Right ventricle myocardium inferior (tissue), 1 donor: Measurements from ENCODE around the gene DCHS2. TPM values are rescaled to one million over a fixed set of nuclear protein-coding genes. Genes with fewer than 3 reads are reported as not detected.
A peak's percentile ranks its signal among the peaks of the same experiment; 100 is the strongest.

Experiments used
- ATAC-seq: fragments of 200-7000 bp; cut with Tn5 transposase; one replicate; pipeline ENCODE4 v1.9.1; 2020; ENCODE audit warnings: mild to moderate bottlenecking, moderate library complexity
- DNase-seq: peaks from one replicate; pipeline ENCODE4 v3.0.0; 2021; ENCODE audit errors: missing footprints
- intact Hi-C: fragments of 100-400 bp; cut with DNase I; formaldehyde crosslinking; loops from one replicate; pipeline ENCODE4 v1.11.0; 2022
- total RNA-seq: library from RNA; stranded (reverse); fragmentation: NEBNext Ultra II Directional; extraction: Animal tissue kit (Norgen Biotek cat#: 25700); gene quantifications from one replicate; pipeline ENCODE4 v1.2.1, GENCODE V29; 2021
- donor health status: DM: no; HTN: yes; CAD: no; lungs with severe emphysema.

The DCHS2 gene
- total RNA-seq, 1 donor from 2014 or later: not detected

DNA sequence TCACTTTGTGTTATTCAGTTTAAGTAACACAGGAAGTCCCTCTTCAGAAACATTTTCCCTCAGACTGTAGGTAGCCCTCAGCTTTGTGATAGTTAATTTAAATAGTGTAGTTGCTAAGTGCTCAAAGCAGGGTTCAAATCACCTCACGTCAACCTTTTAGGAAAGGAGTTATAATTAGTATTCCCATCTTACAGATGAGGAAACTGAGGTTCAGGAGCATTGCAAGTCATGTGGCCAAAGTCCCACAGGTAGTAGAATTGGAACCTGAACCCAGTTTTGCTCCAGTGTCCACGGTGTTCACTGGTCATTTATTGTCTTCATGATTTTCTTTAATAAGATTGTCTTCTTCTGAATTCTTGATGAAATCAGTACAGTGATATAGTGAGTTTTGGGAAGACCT lies 4.3 kb upstream of the DCHS2 start:
- DNase-seq (no peak), ATAC-seq (no peak)
- intact Hi-C loops: no loop called here

DNA sequence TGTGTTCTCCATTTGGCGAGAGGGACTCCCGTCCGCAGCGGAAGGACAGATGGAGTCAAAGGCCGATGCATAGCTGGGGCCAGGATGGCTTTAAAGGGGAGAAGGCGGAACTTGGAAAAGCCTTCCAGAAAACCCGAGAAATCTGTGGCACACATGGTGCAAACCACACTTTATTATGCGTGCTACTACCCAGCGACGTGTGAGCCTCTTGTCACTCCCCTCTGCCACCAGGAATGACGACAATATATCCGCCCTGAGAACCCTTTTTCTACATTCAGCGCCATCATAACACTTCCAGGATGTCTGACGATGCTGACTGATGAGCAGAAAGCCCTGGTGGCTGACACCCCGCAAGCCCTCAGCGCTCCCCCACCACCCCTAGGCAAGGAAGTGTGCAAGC lies 689 bp upstream of the DCHS2 start:
- intact Hi-C loops: no loop called here
- DNase-seq (no peak), ATAC-seq (no peak)

DNA sequence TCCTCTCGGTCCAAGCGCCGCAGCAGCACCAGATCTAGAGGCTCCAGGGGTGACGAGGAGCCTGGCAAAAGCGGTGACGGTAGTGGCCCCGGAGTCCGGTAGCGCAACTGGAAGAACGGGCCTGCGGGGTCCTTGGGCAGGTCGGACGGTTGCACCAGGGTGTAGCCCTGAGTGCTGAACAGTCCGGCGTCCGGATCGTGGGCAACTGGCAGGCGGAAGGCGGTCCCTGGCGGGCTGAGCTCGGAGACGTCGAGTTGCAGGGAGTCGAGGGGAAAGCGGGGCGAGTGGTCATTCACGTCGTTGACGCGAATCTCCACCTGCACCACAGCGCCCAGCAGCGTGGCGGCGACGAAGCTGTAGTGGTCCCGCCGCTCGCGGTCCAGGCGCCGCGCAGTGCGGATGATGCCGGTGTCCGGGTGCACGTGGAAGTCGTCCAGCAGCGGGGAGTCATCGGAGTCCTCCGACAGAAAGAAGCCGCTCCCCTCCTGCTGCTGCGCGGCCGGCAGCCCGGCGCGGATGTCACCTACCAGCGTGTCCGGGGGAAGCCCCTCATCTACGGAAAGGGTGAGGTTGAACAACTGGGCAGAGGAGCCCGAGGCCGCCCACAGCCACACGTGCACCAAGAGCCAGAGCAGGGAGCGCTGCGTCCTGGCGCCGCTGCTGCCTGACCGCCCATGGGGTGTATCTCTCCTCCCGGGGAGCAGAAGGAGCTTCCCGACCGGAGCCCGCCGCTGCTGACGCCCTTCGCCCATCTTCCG lies 837 bp downstream of the DCHS2 start:
- peak; percentile 20 for ATAC-seq
- intact Hi-C loops: no loop called here
- DNase-seq: no peak

DNA sequence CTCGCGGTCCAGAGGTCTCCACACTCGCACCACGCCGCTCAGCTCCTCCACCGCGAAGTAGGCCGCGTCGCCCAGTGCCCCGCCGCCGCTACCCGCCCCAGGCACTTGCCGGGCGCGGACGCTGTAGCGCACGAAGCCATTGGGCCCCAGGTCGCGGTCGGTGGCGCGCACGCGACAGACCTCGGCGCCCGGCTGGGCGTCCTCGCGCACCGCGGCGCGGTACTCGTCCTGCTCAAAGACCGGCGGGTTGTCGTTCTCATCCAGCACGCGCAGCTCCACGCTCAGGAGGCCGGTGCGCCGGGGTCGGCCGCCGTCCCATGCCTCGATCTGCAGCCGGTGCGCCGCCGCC lies 1.4 kb downstream of the DCHS2 start:
- no peak for ATAC-seq
- intact Hi-C loops: no loop called here
- no peak for DNase-seq

DNA sequence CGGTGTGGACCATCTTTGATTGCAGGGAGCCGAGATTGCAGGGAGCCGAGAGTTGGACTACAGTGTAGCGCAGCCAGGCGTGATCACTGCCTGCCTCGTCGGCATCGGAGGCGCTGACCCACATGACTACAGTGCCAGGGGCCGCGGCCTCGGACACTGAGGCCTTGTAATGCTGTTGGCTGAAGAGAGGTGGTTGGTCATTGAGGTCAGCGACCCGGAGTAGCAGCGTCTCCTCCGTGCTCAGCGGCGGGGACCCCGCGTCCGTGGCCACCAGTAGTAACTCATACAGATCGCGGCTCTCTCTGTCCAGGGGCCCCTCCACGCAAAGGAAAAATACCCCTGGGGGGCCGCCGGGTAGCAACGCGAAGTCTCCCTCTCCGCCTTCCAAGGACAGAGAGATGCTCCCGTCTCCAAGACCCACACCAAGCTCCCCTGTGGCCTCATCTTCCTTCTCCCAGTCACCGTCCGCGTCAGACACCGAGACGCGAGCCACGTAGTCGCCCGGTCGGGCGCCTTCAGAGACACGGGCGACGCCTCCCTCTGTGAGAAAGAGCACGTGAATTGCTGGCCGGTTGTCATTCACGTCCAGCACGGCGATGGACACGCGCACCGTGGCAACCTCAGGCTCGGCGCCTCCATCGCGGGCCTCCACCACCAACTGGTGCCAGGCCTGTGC lies 1.9 kb downstream of the DCHS2 start:
- ATAC-seq: no peak
- DNase-seq: no peak
- intact Hi-C loops: no loop called here

DNA sequence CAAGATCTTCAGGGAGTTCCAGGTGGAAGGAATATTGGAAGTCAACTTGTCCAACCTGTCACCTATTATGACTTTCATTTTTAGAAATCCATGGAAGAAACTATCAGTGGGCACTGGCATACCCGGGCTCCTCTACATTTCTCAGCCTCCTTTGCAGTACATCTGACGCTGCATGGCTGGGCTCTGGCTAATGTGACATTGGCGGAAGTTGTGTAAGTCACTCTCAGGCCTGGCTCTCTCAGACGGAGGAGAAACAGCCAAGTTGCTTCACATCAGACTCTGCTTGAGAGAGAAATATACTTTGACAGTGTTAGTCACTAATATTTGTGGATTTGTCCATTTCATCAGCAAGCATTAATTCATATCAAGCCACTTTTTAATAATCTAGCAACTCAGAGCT lies 4.5 kb downstream of the DCHS2 start:
- intact Hi-C loops: no loop called here
- ATAC-seq: no peak
- DNase-seq: no peak

DNA sequence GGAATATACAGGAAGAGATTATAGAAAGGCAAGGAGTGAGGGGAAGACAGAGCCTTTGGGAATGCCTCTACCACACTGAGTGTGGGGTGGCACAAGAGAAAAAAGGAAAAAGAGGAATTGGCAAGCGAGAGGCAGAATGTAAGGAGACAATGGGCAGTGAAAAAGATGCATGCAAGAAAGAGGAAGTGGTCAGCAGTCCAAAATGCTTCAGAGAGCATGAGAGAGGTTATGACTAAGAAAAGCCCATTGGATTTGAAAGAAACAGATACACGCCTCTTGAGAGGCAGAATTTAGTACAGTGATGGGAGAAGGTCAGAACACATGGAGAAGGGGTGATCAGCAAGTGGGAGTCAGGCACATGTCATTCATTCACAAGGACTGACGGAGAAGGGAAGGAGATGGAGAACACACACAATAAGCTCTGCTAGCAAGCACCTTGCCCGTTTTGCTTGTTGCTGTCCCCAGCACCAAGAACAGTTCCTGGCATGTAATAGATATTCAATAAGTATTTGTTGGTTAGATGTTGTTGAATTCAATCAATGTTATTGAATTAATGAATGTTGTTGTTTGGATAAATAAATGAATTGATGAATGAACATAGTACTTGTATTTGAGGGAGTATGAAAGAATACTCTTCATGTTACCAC lies 6.3 kb downstream of the DCHS2 start:
- intact Hi-C loops: no loop called here
- DNase-seq (no peak), ATAC-seq (no peak)

DNA sequence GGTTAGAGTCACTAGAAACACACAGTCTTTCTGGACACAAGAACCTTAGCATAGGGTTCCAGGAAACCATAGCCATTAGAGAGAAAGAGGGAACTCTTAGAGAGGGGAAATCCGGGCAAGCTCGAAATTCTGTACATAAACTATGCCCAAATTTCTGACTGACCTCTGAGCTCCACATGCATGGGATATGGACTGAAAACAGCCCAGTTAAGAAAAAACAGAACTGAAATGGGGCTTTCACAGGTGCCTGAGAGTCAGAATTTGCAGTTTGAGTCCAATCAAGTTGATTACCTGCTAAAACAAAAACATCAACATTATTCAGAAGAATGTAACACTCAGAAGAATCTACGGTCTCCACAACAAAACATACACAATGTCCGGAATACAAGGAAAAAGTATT lies 13.1 kb downstream of the DCHS2 start:
- intact Hi-C loops: no loop called here
- DNase-seq (no peak), ATAC-seq (no peak)

DNA sequence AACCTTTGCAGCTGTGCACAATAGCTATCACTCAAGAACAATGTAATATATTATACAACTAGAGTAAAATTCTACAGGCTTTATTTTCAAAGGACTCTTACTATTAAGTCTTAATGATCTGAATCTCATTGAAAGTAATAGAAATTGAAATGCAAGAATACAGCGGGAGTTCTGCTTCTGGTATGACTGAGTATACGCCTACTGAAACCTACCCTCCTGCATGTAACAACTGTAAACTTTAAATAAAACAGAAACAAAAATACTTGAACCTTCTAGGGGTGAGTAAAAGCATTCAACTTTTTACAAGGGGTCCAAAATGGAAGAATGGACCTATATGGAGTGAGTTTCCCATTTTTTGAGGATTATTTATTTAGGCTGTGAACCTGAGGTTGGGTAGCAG lies 13.5 kb downstream of the DCHS2 start:
- intact Hi-C loops: no loop called here
- no peak for DNase-seq
- ATAC-seq: no peak

DNA sequence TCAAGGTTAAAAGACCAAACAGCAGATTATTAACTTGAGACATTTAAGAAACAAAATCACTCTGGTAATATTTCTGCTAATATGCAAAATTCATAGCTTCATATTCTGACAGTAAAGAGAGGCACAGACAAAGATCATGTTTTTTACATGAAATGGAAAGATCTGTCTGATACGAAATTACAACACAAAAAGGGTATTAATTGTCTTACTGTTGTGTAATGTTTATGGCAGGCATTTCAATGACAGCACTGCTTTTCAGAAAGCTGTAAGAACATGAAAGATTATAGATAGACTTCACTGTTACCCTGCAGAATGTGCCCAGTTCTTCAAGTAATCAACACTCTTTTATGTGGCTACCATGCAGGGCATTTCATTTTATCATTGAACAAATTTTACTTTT lies 15.4 kb downstream of the DCHS2 start:
- intact Hi-C loops: no loop called here
- ATAC-seq: no peak
- no peak for DNase-seq

DNA sequence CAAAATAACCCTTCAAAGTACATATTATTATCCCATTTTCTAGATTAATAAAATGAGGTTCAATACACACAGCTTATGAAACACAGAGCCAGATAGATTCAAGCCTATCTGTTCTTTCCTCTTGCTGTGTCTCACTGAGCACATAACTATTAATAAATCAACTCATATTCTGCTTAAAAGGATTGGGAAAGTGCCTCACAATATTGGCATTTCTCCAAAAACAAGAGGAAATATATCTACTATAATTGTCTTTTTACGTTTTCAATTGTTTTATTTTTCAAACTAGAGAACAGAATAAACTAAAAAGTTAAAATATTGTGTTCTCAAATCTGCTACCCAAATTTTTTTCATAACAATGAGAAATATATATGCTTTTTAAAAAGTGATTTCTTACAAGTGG lies 15.8 kb downstream of the DCHS2 start:
- ATAC-seq (no peak), DNase-seq (no peak)
- intact Hi-C loops: no loop called here

DNA sequence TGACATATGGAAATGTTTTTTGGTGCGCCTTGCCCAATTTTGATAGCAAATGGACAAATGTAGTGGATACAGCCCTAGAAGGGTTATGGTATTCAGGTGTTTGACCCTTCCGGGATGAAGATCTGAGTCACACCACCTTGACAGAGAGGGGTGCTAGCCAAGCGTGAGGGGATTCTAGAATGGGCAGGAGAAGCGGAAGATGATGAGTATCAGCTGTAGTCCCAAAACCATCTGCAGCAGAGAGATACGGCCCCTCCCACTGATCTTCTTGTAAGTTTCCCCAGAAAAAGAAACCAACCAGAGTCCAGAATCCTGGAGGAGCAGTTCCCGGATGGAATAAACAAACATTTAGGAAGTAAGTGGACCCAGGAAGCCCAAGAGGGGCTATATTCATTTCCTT lies 18.1 kb downstream of the DCHS2 start:
- ATAC-seq: no peak
- DNase-seq: no peak
- intact Hi-C loops: no loop called here

DNA sequence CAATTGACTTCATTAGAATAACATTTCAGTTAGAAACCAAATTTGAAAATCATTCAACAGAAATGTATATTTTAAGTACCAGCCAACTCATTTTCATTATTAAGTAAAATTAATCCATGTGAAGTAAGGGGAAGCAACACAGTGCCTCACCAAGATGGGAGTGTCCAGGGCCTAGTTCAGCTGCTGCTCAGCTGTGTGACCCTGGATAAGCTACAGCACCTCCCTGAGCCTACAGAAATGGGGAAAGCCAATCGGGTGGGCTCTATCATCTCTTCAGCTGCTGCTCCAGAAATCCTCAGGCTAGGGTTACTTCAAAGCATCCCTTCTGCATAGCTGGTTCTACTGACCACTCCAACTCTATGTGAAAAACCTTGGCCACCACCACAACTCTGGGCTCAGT lies 18.7 kb downstream of the DCHS2 start:
- ATAC-seq (no peak), DNase-seq (no peak)
- intact Hi-C loops: no loop called here

DNA sequence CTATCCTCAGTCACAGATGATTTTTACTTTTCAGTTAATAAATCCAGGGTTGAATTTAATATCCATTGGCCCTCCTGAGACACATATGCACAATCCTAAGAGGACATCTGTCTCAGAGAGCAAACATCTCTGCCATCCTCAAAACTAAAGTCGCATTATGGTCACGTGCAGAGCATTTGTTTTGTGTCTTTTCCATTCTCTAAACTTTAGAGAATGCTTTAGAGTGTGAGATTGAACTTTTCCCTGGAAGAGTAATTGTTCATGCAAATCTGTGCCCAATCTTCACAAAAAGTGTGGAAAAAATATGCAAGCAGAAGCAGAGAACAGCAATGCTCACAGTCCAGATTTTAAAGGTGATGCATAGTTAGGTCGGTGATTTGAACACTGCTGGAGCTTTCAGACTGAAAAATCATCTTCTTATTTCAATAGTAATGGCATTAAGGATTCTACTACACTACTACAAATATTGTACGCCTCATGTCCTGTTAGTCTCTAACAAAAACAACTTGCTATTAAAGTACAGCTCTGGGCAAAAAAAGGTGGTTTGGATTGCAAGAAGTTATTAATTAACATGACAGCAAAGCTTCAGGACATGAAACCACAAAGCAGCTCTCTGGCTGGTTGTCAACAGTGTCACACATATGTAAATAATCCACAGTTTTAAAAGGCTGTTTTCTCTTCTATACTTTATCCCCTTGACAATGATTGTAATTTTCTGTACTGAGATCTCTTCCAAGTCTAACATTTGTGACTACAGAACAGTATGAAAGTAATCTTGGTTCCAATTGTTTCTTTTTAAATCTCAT lies 19.9 kb downstream of the DCHS2 start:
- intact Hi-C loops: no loop called here
- ATAC-seq (no peak), DNase-seq (no peak)

DNA sequence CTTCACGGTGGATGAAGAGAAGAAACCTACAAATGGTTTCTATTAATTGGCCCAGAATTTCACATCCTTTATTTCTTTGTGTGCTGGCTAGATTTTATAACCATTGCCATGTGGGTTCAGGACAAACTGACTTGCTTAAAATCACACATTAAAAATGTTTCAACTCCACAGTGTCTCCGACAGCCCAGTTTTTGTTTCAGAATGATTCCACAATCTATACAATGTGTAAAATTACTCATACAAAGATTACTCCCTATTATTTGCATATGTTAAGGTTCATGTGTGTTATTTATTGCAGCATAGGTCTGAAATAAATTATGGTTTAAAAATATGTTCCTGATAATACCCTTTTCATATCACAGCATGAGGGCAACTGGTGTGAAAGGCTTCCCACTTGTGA lies 20.6 kb downstream of the DCHS2 start:
- ATAC-seq (no peak), DNase-seq (no peak)
- intact Hi-C loops: no loop called here

DNA sequence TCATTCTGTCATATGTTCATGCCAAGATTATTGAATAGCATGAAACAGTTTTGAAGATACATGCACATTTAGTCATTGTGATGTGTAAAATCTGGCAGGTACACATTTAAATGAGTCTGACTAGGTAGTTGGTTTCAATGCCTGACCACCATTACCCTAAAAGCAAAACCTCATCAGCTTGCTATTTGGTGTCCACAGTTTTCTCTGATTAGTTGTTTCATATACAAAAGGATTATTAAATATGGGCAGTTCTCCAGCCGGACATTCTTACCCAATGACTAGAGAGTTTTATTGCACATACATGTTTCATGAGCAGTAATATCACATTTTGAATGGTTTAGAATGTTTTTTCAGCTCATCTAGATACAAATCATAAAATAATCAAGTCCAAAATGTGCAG lies 23.7 kb downstream of the DCHS2 start:
- ATAC-seq: no peak
- intact Hi-C loops: no loop called here
- no peak for DNase-seq

DNA sequence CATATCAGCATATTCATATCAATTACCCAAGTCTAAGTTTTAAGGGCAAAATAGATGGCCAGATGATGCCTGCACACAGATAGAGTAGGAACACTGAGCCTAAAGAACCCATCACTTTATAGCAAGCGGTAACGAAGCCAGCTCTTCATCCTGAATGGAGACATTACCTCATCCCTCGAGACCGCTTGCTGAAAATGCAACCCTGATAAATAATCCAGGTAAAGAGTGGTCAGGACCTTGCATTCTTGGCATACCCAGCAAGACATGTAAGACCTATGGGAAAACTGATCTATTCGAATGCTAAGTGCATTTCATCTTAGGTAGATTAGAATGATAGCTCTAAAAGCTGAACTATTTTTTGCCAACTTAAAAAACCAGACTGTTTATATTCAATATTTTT lies 25.3 kb downstream of the DCHS2 start:
- no peak for ATAC-seq
- intact Hi-C loops: no loop called here
- no peak for DNase-seq

DNA sequence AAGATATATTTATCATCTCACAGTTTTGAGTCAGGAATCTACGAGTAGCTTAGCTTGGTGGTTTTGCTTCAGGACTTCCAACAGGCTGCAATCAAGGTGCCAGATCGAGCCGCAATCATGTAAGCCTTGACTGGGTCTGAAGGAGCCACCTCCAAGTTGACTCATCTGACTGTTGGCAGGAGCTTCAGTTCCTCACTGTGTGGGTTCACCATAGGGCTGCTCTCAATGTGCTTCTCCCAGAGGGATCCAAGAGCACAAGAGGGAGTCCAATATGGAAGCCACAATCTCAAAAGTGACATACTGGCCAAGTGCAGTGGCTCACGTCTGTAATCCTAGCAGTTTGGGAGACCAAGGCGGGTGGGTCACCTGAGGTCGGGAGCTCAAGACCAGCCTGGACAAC lies 26.5 kb downstream of the DCHS2 start:
- DNase-seq (no peak), ATAC-seq (no peak)
- intact Hi-C loops: no loop called here

DNA sequence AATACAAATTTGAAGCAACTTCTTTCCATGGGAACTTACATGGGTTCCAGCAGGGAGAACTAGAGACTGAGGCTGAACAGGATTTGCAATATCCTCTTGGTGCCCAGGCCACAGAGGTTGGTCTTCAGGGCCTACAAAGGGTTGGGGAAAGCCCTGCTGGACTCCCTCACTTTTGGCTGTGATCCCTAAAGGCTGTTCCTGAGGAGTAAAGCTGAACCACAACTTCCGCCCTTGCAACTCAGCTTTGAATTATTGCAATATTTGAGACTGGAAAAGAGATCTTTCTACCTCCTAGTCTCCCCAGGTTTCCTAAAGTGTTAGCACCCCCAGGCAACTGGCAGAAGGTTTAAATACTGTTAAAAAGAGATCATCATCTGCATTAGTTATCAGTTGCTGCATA lies 26.9 kb downstream of the DCHS2 start:
- DNase-seq: no peak
- intact Hi-C loops: no loop called here
- no peak for ATAC-seq
